Stomach (tissue), 4 donors: ENCODE results near the gene STK39.

ENCODE experiments used
- CTCF ChIP-seq, 7 experiments: fragments of 450-650 bp in 4 of 7; fragments of 200-600 bp in 3 of 7; sonication (generic) in 3 of 7; IDR thresholded peaks; one replicate each; pipeline ENCODE4 v1.5.1; 2016 to 2019; ENCODE audit warnings: antibody characterized with exemption in 7 of 7, control low read depth in 2 of 7, mild to moderate bottlenecking in 1 of 7
- EP300 ChIP-seq: sonication (generic); formaldehyde crosslinking; IDR thresholded peaks from one replicate; pipeline ENCODE4 v1.6.1; 2017; ENCODE audit warnings: antibody characterized with exemption
- POLR2A ChIP-seq, 4 donors: fragments of 450-650 bp; IDR thresholded peaks; one replicate each; pipeline ENCODE4 v1.6.1; 2016; ENCODE audit warnings: antibody characterized with exemption in 4 of 4, control low read depth in 2 of 4, mild to moderate bottlenecking in 1 of 4, moderate library complexity in 1 of 4
- POLR2AphosphoS5 ChIP-seq, 3 donors: sonication (generic); formaldehyde crosslinking; IDR thresholded peaks; one replicate each; pipeline ENCODE4 v1.6.1; 2016; ENCODE audit warnings: antibody characterized with exemption in 3 of 3

- TF ChIP-seq CTCF (IDR thresholded peaks at IDR 0.05) (no peak), POLR2A (IDR thresholded peaks at IDR 0.05) (no peak), POLR2AphosphoS5 (IDR thresholded peaks at IDR 0.05) (no peak), EP300 (no peak)
Measured at GRCh38 chr2:168130346-168130745, 117.0 kb downstream of the STK39 start.
